Right atrium auricular region (tissue), 2 donors: ENCODE results near the gene CDKAL1. TPM values are rescaled to one million over a fixed set of nuclear protein-coding genes. Genes with fewer than 3 reads are reported as not detected.

Source experiments
- DNase-seq: peaks from one replicate; pipeline ENCODE4 v3.0.0-alpha.2; 2019; ENCODE audit warnings: low spot score
- H3K27ac ChIP-seq, 2 donors: fragments of 200-600 bp; sonication (generic); 1 replicate in 1 of 2; 2 replicates in 1 of 2; pipeline ENCODE4 v1.5.1; 2016 to 2019
- H3K27me3 ChIP-seq, 2 donors: fragments of 200-600 bp; sonication (generic); one replicate each; pipeline versions ENCODE4 v1.5.1 to v1.6.0; 2017 to 2019
- H3K36me3 ChIP-seq: fragments of 200-600 bp; sonication (generic); one replicate; pipeline ENCODE4 v1.5.1; 2016
- H3K4me1 ChIP-seq, 2 donors: fragments of 200-600 bp; sonication (generic); one replicate each; pipeline versions ENCODE4 v1.5.1 to v1.6.0; 2017 to 2019
- H3K4me3 ChIP-seq, 2 donors: fragments of 200-600 bp; sonication (generic); 1 replicate in 1 of 2; 2 replicates in 1 of 2; pipeline ENCODE4 v1.5.1; 2017 to 2019; ENCODE audit warnings: mild to moderate bottlenecking in 1 of 2, moderate library complexity in 1 of 2
- H3K9me3 ChIP-seq, 2 donors: fragments of 200-600 bp; sonication (generic); one replicate each; pipeline ENCODE4 v1.5.1; 2019
- CTCF ChIP-seq, 2 donors: fragments of 200-600 bp; sonication (generic); IDR thresholded peaks; one replicate each; pipeline ENCODE4 v1.5.1; 2019; ENCODE audit warnings: antibody characterized with exemption in 2 of 2
- total RNA-seq, 2 donors: library from RNA; depleted of rRNA; stranded (reverse); fragments of >200 nt; gene quantifications; one replicate each; pipeline ENCODE4 v1.1.0, GENCODE V29; 2016

Gene CDKAL1
- total RNA-seq, 2 donors from 2014 or later = 8.8 to 10.5 TPM

GRCh38 chr6:21109391-21110178 is 575.3 kb downstream of the CDKAL1 start:
- no peak for TF ChIP-seq CTCF (IDR thresholded peaks at IDR 0.05)
- H3K4me1 ChIP-seq = peaks cover 0 to 8% of the 10 kb centered on the region in 2 donors
- DNase-seq = no peak
- no peak overlapping the region for H3K4me3 ChIP-seq
- H3K27ac ChIP-seq = no peak overlapping the region
- H3K27me3 ChIP-seq = no peaks in the 10 kb centered on the region
- H3K36me3 ChIP-seq = no peaks in the 10 kb centered on the region
- H3K9me3 ChIP-seq = no peaks in the 10 kb centered on the region

- no peak for DNase-seq
- Histone ChIP-seq H3K9me3 (no peaks in the 10 kb centered on the region), H3K36me3 (no peaks in the 10 kb centered on the region), H3K27ac (no peak overlapping the region), H3K4me1 (peaks cover 0 to 16% of the 10 kb centered on the region in 2 donors), H3K4me3 (no peak overlapping the region), H3K27me3 (no peaks in the 10 kb centered on the region)
- no peak for TF ChIP-seq CTCF (IDR thresholded peaks at IDR 0.05)
These were observed 576.4 kb downstream of the CDKAL1 start for GRCh38 chr6:21110684-21111083.

GRCh38 chr6:21111093-21111725 is 577.0 kb downstream of the CDKAL1 start:
- Histone ChIP-seq H3K4me1 (peaks cover 0 to 17% of the 10 kb centered on the region in 2 donors), H3K9me3 (no peaks in the 10 kb centered on the region), H3K4me3 (no peak overlapping the region), H3K27me3 (no peaks in the 10 kb centered on the region), H3K27ac (no peak overlapping the region), H3K36me3 (no peaks in the 10 kb centered on the region)
- no peak for DNase-seq
- no peak for TF ChIP-seq CTCF (IDR thresholded peaks at IDR 0.05)

GRCh38 chr6:21115111-21115510 is 580.9 kb downstream of the CDKAL1 start:
- no peak for DNase-seq
- no peak for TF ChIP-seq CTCF (IDR thresholded peaks at IDR 0.05)

GRCh38 chr6:21116736-21117135 is 582.5 kb downstream of the CDKAL1 start:
- Histone ChIP-seq H3K4me1 (peaks cover 0 to 9% of the 10 kb centered on the region in 2 donors), H3K36me3 (no peaks in the 10 kb centered on the region), H3K27me3 (no peaks in the 10 kb centered on the region), H3K9me3 (no peaks in the 10 kb centered on the region), H3K27ac (no peak overlapping the region), H3K4me3 (no peak overlapping the region)
- DNase-seq = no peak
- no peak for TF ChIP-seq CTCF (IDR thresholded peaks at IDR 0.05)

More at GRCh38 chr6:21115111-21115510, 580.9 kb downstream of the CDKAL1 start:
- H3K27me3 ChIP-seq = no peaks in the 10 kb centered on the region
- no peaks in the 10 kb centered on the region for H3K9me3 ChIP-seq
- H3K4me3 ChIP-seq = no peak overlapping the region
- no peaks in the 10 kb centered on the region for H3K36me3 ChIP-seq
- H3K4me1 ChIP-seq = peaks cover 0 to 9% of the 10 kb centered on the region in 2 donors
- no peak overlapping the region for H3K27ac ChIP-seq
